GM23338 (cell line): ENCODE data around the gene GGT5. TPM values are rescaled to one million over a fixed set of nuclear protein-coding genes. Genes with fewer than 3 reads are reported as not detected.

Experiments
- CREB1 ChIP-seq: fragments of 250-450 bp; sonication (Bioruptor Pico); IDR thresholded peaks from 2 replicates; pipeline ENCODE4 v1.5.0; 2020; ENCODE audit warnings: low read depth, mild to moderate bottlenecking, moderate library complexity
- CTCF ChIP-seq, 2 experiments: fragments of 200-600 bp in 1 of 2; sonication (generic) in 1 of 2; conservative IDR thresholded peaks; 2 replicates each; pipeline versions ENCODE4 v1.5.1 to v1.6.1; 2016 to 2017; ENCODE audit warnings: antibody characterized with exemption in 2 of 2, low read depth in 2 of 2, mild to moderate bottlenecking in 2 of 2, moderate library complexity in 1 of 2
- EZH2 ChIP-seq: fragments of 200-600 bp; sonication (generic); IDR thresholded peaks from one replicate; pipeline ENCODE4 v1.8.0; 2017; ENCODE audit warnings: antibody characterized with exemption, mild to moderate bottlenecking, low read depth; ENCODE audit not compliant: unreplicated experiment
- EZH2phosphoT487 ChIP-seq: fragments of 200-600 bp; sonication (generic); IDR thresholded peaks from one replicate; pipeline ENCODE4 v1.8.1; 2018; ENCODE audit warnings: antibody characterized with exemption; ENCODE audit not compliant: unreplicated experiment
- JUNB ChIP-seq: IDR thresholded peaks from one replicate; pipeline ENCODE4 v1.6.1; 2016; ENCODE audit warnings: antibody characterized with exemption; ENCODE audit not compliant: unreplicated experiment
- NANOG ChIP-seq: IDR thresholded peaks from 2 replicates; pipeline ENCODE4 v1.6.1; 2016; ENCODE audit warnings: antibody characterized with exemption, borderline replicate concordance
- STAT1 ChIP-seq: IDR thresholded peaks from one replicate; pipeline ENCODE4 v1.6.1; 2016; ENCODE audit warnings: antibody characterized with exemption; ENCODE audit not compliant: unreplicated experiment
- ZNF331 ChIP-seq: fragments of 250-450 bp; sonication (Bioruptor Pico); IDR thresholded peaks from 2 replicates; pipeline ENCODE4 v1.5.0; 2020; ENCODE audit warnings: low read depth, mild to moderate bottlenecking, moderate library complexity
- ZNF462 ChIP-seq: fragments of 250-450 bp; sonication (Bioruptor Pico); IDR thresholded peaks from 2 replicates; pipeline ENCODE4 v1.5.0; 2020; ENCODE audit warnings: mild to moderate bottlenecking, moderate library complexity
- polyA plus RNA-seq: library from polyadenylated mRNA; unstranded; fragments of >200 nt; fragmentation: Nextera tagmentation; extraction: Ambion mirVana; gene quantifications from 2 replicates; pipeline ENCODE4 v1.2.1, GENCODE V29; 2016
- total RNA-seq: library from RNA; depleted of rRNA; stranded (reverse); fragments of >200 nt; shearing (Covaris generic); gene quantifications from 2 replicates; pipeline ENCODE4 v1.2.3, GENCODE V29; 2014

GGT5 gene
- total and polyA plus RNA-seq, 2 experiments from 2014 or later, result not detected

DNA sequence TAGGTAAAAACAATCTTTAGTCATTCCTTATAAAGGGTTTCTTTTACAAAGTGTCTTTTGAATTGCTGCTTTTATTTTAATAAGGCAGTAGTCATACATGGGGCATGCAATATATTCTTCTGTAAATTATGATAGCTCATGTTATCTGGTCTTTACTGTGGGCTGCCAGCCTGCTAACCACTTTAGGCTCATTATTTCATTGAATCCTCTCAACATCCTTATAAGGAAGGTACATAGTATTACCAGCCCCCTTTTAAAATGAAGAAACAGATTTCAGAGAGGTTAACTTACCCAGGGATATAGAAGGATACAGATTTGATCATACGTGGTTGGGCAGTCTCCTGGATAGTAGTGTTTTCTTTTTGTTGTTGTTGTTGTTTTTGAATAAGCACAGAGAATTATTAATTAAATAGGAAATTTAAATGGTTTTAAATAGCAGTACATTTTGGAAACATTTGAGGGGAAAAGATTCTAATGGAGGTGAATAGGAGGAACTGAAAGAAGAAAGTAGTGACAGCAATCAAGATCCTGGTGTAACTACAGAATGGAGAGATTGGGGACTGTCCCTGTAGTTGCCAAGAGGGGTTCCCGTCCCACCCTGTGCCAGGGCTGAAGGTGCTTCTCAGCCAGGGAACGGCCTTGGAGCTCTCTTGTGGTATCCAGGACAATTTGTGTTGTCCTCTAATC is 46.8 kb upstream of the GGT5 start (continued):
- TF ChIP-seq ZNF462, result no peak
- TF ChIP-seq JUNB, result no peak
- no peak for TF ChIP-seq EZH2
- no peak for TF ChIP-seq EZH2phosphoT487
- TF ChIP-seq ZNF331 (CRISPR knock-in tag), result no peak
- TF ChIP-seq STAT1, result no peak
- TF ChIP-seq CTCF (conservative IDR thresholded peaks at IDR 0.05; ENCODE audit: low read depth in 2 of 2), result no peak
- no peak for TF ChIP-seq CREB1 (CRISPR knock-in tag)
- no peak for TF ChIP-seq NANOG
